Transverse colon (tissue), 4 donors: ENCODE data around the gene LCE5A. TPM values are rescaled to one million over a fixed set of nuclear protein-coding genes. Genes with fewer than 3 reads are reported as not detected.
A peak's percentile ranks its signal among the peaks of the same experiment; 100 is the strongest.
"Not testable (repeated sequence)": the region's sequence is repeated elsewhere in the genome, so short reads cannot be mapped to it uniquely, and the experiment has no call there.

Source experiments
- DNase-seq: peaks from one replicate; pipeline ENCODE4 v3.0.0-alpha.2; 2019
- H3K27ac ChIP-seq, 4 donors: fragments of 200-600 bp; sonication (generic); 2 replicates each; pipeline ENCODE4 v1.5.1; 2016 to 2018; ENCODE audit warnings: inconsistent platforms in 4 of 4
- H3K27me3 ChIP-seq: fragments of 200-600 bp; sonication (generic); 2 replicates; pipeline ENCODE4 v1.5.1; 2017; ENCODE audit warnings: inconsistent platforms
- H3K36me3 ChIP-seq, 4 donors: fragments of 200-600 bp; sonication (generic); 2 replicates each; pipeline ENCODE4 v1.5.1; 2017 to 2019; ENCODE audit warnings: inconsistent platforms in 4 of 4
- H3K4me1 ChIP-seq, 4 donors: fragments of 200-600 bp; sonication (generic); 2 replicates each; pipeline ENCODE4 v1.5.1; 2017 to 2020; ENCODE audit warnings: inconsistent platforms in 4 of 4
- H3K4me3 ChIP-seq, 4 donors: fragments of 200-600 bp; sonication (generic); 1 replicate in 1 of 4; 2 replicates in 3 of 4; pipeline versions ENCODE4 v1.5.1 to v1.6.1; 2017 to 2019; ENCODE audit warnings: inconsistent platforms in 4 of 4
- H3K9me3 ChIP-seq, 2 donors: fragments of 200-600 bp; sonication (generic); 2 replicates each; pipeline ENCODE4 v1.5.1; 2017 to 2019; ENCODE audit warnings: inconsistent platforms in 2 of 2
- CTCF ChIP-seq, 5 experiments: fragments of 200-600 bp in 3 of 5; fragments of 450-650 bp in 2 of 5; sonication (generic) in 3 of 5; IDR thresholded peaks; 1 replicate in 2 of 5; 2 replicates in 3 of 5; pipeline ENCODE4 v1.5.1; 2016 to 2017; ENCODE audit warnings: antibody characterized with exemption in 5 of 5, inconsistent platforms in 3 of 5, mild to moderate bottlenecking in 2 of 5, moderate library complexity in 1 of 5
- EP300 ChIP-seq: sonication (generic); formaldehyde crosslinking; IDR thresholded peaks from one replicate; pipeline ENCODE4 v1.6.1; 2017; ENCODE audit warnings: antibody characterized with exemption, low read depth
- POLR2A ChIP-seq: fragments of 450-650 bp; IDR thresholded peaks from one replicate; pipeline ENCODE4 v1.6.1; 2016; ENCODE audit warnings: antibody characterized with exemption, mild to moderate bottlenecking, moderate library complexity
- POLR2AphosphoS5 ChIP-seq, 3 donors: sonication (generic); formaldehyde crosslinking; IDR thresholded peaks; one replicate each; pipeline ENCODE4 v1.6.1; 2016; ENCODE audit warnings: antibody characterized with exemption in 3 of 3
- WGBS, 2 donors: methylation state at CpG; one replicate each; pipeline ENCODE4 v1.1.5; 2018; ENCODE audit warnings: low coverage in 1 of 2; 5-methylcytosine and 5-hydroxymethylcytosine counted together
- in situ Hi-C, 4 donors: fragments of 200-750 bp; cut with MboI; loops; one replicate each; pipeline versions ENCODE4 v1.15.0 to v1.15.1; 2017; ENCODE audit warnings: low sequenced_read_pairs in 3 of 4, low pct_ligation_motif_present in 1 of 4, low pct_unique_long_range_greater_than_20kb in 1 of 4
- intact Hi-C: fragments of 100-400 bp; cut with DNase I; formaldehyde crosslinking; loops from one replicate; pipeline ENCODE4 v1.15.1; 2023; ENCODE audit warnings: low total_unique reads
- total RNA-seq, 4 donors: library from RNA; depleted of rRNA; stranded (reverse); fragments of >200 nt; gene quantifications; one replicate each; pipeline ENCODE4 v1.1.0, GENCODE V29; 2016

LCE5A gene
- total RNA-seq, 4 donors from 2014 or later = not detected

- in situ Hi-C loops (no loop called here), intact Hi-C loops (no loop called here)
- H3K4me3 ChIP-seq = no peak overlapping the region
Measured at GRCh38 chr1:152486400-152487006, 24.1 kb upstream of the LCE5A start.

GRCh38 chr1:152487871-152488270, 22.7 kb upstream of the LCE5A start:
- 61 to 72% methylated on average over 2 of the region's 2 CpGs for WGBS, 2 donors
- Histone ChIP-seq H3K9me3 (no peaks in the 10 kb centered on the region), H3K27ac (no peak overlapping the region), H3K27me3 (no peaks in the 10 kb centered on the region), H3K4me3 (no peak overlapping the region), H3K4me1 (no peaks in the 10 kb centered on the region), H3K36me3 (no peaks in the 10 kb centered on the region)
- in situ Hi-C loops (no loop called here), intact Hi-C loops (no loop called here)
- DNase-seq = no peak
- no peak for TF ChIP-seq CTCF (IDR thresholded peaks at IDR 0.05)
- no peak for TF ChIP-seq EP300
- no peak for TF ChIP-seq POLR2A
- TF ChIP-seq POLR2AphosphoS5 (IDR thresholded peaks at IDR 0.05) = no peak

More at GRCh38 chr1:152486400-152487006, 24.1 kb upstream of the LCE5A start:
- Histone ChIP-seq H3K36me3 (no peaks in the 10 kb centered on the region), H3K4me1 (peaks cover 0 to 3% (median 0%) of the 10 kb centered on the region in 4 donors), H3K9me3 (no peaks in the 10 kb centered on the region), H3K27ac (no peak overlapping the region), H3K27me3 (no peaks in the 10 kb centered on the region)
- DNase-seq = no peak
- WGBS, 2 donors = 60 to 69% methylated on average over 2 to 3 of the region's 3 CpGs
- TF ChIP-seq POLR2AphosphoS5 (IDR thresholded peaks at IDR 0.05) (no peak), CTCF (IDR thresholded peaks at IDR 0.05) (peak in 4 of 5 experiments; percentile 9 to 32 (median 22))

- H3K27me3 ChIP-seq, H3K9me3 ChIP-seq, H3K4me1 ChIP-seq, intact Hi-C loops, H3K27ac ChIP-seq, H3K36me3 ChIP-seq, H3K4me3 ChIP-seq, in situ Hi-C loops, DNase-seq: not testable (repeated sequence)
Measured at GRCh38 chr1:152491537-152491936, 19.1 kb upstream of the LCE5A start.

GRCh38 chr1:152495066-152495675, 15.4 kb upstream of the LCE5A start:
- TF ChIP-seq CTCF (IDR thresholded peaks at IDR 0.05) = peak in 3 of 5 experiments; percentile 39 to 55 (median 47)
- no peak for TF ChIP-seq POLR2AphosphoS5 (IDR thresholded peaks at IDR 0.05)
- TF ChIP-seq POLR2A = no peak
- no peak for TF ChIP-seq EP300
- Histone ChIP-seq H3K36me3 (no peaks in the 10 kb centered on the region), H3K4me1 (no peaks in the 10 kb centered on the region), H3K4me3 (no peak overlapping the region), H3K27ac (no peak overlapping the region), H3K27me3 (no peaks in the 10 kb centered on the region), H3K9me3 (no peaks in the 10 kb centered on the region)
- intact Hi-C loops = no loop called here
- DNase-seq = peak; percentile 51
- in situ Hi-C loops = no loop called here
- WGBS, 2 donors = 22 to 40% methylated on average over 1 to 4 of the region's 4 CpGs

GRCh38 chr1:152497273-152497672, 13.3 kb upstream of the LCE5A start:
- Histone ChIP-seq H3K9me3 (no peaks in the 10 kb centered on the region), H3K27me3 (no peaks in the 10 kb centered on the region), H3K4me1 (no peaks in the 10 kb centered on the region), H3K4me3 (no peak overlapping the region), H3K36me3 (no peaks in the 10 kb centered on the region), H3K27ac (no peak overlapping the region)
- TF ChIP-seq CTCF (IDR thresholded peaks at IDR 0.05) = peak in 3 of 5 experiments; percentile 33 to 46 (median 37)
- TF ChIP-seq POLR2A = no peak
- no peak for TF ChIP-seq EP300
- intact Hi-C loops = no loop called here
- in situ Hi-C loops = no loop called here
- DNase-seq = no peak
- 4 to 29% methylated on average over 2 of the region's 2 CpGs for WGBS, 2 donors
